Measurements from ENCODE around the gene OTOP3.

- TF ChIP-seq CTCF (IDR thresholded peaks at IDR 0.05) (no peak), POLR2A (IDR thresholded peaks at IDR 0.05) (no peak)
These were observed 18.4 kb downstream of the OTOP3 start for GRCh38 chr17:74954115-74954514.
